Activated naive CD8-positive, alpha-beta T cell treated with anti-CD3 and anti-CD28 coated beads, Interleukin-2, amount 50 U/mL, for 24 hours (primary cell): ENCODE measurements around the gene ZSCAN5C.

Experiments
- ATAC-seq: fragments of 150-1000 bp; cut with Tn5 transposase; one replicate; pipeline ENCODE4 v1.10.0; 2021
- DNase-seq: peaks from one replicate; pipeline ENCODE4 v3.0.0; 2021
- H3K27ac Mint-ChIP-seq: one replicate; pipeline ENCODE4 v1.8.0; 2021; ENCODE audit warnings: mild to moderate bottlenecking, mixed read lengths
- H3K27me3 Mint-ChIP-seq: one replicate; pipeline ENCODE4 v1.8.0; 2021; ENCODE audit warnings: mixed read lengths
- H3K36me3 Mint-ChIP-seq: one replicate; pipeline ENCODE4 v1.8.0; 2021; ENCODE audit warnings: low read depth, mixed read lengths
- H3K4me1 Mint-ChIP-seq: one replicate; pipeline ENCODE4 v1.8.0; 2021; ENCODE audit warnings: mixed read lengths
- H3K4me3 Mint-ChIP-seq: one replicate; pipeline ENCODE4 v1.8.0; 2021; ENCODE audit warnings: mild to moderate bottlenecking, moderate library complexity, mixed read lengths
- H3K9me3 Mint-ChIP-seq: one replicate; pipeline ENCODE4 v1.8.0; 2021; ENCODE audit warnings: mixed read lengths

Gene ZSCAN5C, protein sequence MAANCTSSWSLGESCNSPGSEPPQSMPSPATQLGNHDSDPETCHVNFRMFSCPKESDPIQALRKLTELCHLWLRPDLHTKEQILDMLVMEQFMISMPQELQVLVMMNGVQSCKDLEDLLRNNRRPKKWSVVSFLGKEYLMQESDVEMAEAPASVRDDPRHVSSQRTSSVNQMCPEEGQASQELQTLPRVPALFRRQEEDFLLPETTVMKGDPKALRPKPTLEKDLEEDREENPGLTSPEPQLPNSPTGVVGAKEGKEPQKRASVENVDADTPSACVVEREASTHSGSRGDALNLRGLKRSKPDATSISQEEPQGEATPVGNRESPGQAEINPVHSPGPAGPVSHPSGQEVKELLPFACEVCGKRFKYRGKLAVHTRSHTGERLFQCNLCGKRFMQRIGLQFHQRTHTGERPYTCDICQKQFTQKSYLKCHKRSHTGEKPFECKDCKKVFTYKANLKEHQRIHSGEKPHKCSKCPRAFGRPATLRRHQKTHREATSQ

DNA sequence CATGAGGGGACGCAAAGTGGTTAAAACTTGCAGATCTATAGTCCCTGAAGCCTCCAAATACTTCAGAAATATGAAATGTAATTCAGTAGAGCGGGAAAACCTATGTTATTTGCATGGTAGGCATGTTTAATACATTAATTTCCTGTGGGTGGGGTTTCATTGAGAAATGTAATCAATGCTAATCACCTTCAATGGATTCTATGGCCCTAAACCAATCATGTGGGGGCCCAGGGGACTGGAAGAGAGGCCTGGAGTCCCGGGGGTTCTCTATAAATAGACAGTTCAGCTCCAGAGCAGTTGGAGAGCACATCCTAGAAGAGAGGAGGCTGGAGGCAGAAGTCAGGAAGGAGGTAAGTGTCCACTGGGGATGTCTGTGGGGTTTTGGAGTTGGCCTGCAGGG, at the start of gene ZSCAN5C:
ZSCAN5C (plus strand) TSS at position 301 of the 400 bp plus-strand sequence. CDS start 3,641 bp downstream, outside the sequence.
- Mint-ChIP-seq H3K27me3 (peaks cover 8% of the 10 kb centered on the region), H3K4me1 (no peaks in the 10 kb centered on the region), H3K36me3 (no peaks in the 10 kb centered on the region), H3K27ac (no peak within 1 kb of the TSS), H3K9me3 (no peaks in the 10 kb centered on the region), H3K4me3 (no peak within 1 kb of the TSS)
- ATAC-seq (no peak), DNase-seq (no peak)

GRCh38 chr19:56152644-56153043, 49.4 kb upstream of the ZSCAN5C start:
- Mint-ChIP-seq H3K4me3 (no peak overlapping the region), H3K36me3 (peaks cover 18% of the 10 kb centered on the region), H3K27ac (no peak overlapping the region), H3K4me1 (peaks cover 9% of the 10 kb centered on the region), H3K27me3 (no peaks in the 10 kb centered on the region), H3K9me3 (no peaks in the 10 kb centered on the region)
- ATAC-seq, result no peak
- DNase-seq, result no peak

DNA sequence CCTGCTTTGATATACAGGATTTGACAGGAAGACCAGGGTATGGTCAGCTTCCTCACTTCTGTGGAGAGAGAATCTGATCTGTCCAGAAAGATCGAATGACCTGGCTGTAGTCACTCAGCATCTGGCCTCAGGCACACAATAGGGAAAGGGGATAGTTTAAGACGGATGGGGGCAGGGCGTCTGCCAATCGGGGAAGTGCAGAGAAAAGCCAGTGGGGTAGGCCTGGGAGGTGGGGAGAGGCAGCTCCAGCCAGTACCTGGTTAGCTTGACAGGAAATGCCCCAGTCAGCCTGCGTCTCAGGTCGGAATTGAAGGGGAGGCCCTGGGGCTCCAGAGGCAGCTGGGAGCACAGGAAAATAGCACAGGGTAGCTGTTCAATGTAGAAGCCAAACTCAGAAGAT, 48.6 kb upstream of the ZSCAN5C start:
- DNase-seq (no peak), ATAC-seq (no peak)
- peaks cover 14% of the 10 kb centered on the region for H3K36me3 Mint-ChIP-seq
- no peak overlapping the region for H3K4me3 Mint-ChIP-seq
- no peaks in the 10 kb centered on the region for H3K27me3 Mint-ChIP-seq
- no peaks in the 10 kb centered on the region for H3K9me3 Mint-ChIP-seq
- H3K27ac Mint-ChIP-seq, result peak overlapping the region; percentile 16
- peaks cover 9% of the 10 kb centered on the region for H3K4me1 Mint-ChIP-seq

DNA sequence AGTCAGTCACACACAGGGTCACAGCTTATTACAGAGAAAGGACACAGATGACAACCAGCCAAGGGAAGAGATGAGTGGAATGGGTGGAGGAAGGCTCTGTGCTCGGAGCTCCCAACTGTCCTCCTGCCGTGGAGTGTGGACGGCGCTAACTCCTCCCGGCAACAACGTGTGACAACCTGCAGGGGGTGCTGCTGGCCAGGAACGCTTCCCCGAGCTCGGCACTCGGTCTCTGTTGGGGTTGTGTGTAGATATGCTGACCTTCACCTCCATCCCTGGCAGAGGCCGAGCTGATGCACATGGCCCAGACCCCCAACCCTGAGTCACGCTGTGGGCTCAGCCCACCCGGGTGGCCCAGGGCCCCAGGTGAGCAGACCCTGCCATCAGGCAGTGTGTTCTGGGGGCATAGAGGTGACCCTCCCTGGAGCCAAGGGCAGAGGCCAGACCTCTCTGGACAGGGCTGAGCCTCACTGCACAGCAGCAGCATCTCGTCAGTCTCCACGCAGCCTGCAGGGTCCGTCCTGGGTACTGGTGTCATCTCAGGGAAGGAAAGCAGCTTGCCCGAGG, 46.9 kb upstream of the ZSCAN5C start:
- Mint-ChIP-seq H3K27me3 (no peaks in the 10 kb centered on the region), H3K4me1 (peaks cover 9% of the 10 kb centered on the region), H3K27ac (no peak overlapping the region), H3K36me3 (peaks cover 12% of the 10 kb centered on the region), H3K4me3 (no peak overlapping the region), H3K9me3 (no peaks in the 10 kb centered on the region)
- ATAC-seq (peak; percentile 18), DNase-seq (no peak)

DNA sequence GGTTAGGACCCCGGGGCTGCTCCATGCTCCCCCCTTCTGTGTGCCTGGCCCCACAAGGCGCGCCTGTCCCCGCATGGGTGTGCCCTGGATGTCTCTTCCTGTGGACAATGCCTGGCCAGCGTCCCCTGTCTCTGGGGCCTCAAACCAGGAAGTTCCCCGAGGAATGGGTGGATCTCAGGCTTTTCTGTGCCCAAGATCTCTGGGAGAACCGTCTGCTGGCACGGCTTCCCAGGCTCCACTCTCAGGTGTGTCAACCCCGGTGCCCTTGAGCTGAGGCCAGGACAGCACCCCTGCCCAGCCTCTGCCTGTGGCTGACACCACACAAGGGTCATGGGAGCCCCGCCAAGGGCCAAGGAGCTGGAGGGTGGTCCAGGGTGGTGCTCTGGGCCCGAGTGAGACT, 45.3 kb upstream of the ZSCAN5C start:
- no peak overlapping the region for H3K4me3 Mint-ChIP-seq
- peaks cover 9% of the 10 kb centered on the region for H3K36me3 Mint-ChIP-seq
- peaks cover 9% of the 10 kb centered on the region for H3K4me1 Mint-ChIP-seq
- ATAC-seq (no peak), DNase-seq (no peak)
- H3K27ac Mint-ChIP-seq, result no peak overlapping the region
- no peaks in the 10 kb centered on the region for H3K9me3 Mint-ChIP-seq
- no peaks in the 10 kb centered on the region for H3K27me3 Mint-ChIP-seq

DNA sequence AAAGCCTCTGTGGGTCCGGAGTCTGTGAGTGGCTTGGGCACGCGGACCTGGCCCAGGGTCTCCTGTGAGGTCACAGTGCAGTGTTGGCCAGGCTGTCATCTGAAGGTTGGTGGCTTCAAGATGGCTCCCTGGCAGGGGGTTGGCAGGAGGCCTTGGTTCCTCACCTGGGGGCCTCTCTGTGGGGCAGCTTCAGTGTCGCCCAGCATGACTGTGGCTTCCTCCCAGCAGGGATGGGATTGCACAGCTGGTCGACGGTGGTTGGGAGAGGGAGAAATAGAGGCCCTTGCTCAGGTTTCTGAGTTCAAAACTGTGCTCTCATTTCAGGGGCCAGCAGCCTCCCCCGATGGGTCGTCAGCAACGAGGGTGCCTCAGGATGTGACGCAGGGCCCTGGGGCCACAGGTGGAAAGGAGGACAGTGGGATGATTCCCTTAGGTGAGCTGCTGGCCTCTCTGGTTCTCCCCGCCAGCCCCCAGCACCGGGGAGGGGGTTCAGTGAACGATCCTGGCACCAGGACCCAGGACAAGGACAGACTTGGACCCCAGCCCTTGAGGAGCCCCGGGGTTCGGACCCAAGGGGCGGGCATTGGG, 43.8 kb upstream of the ZSCAN5C start:
- Mint-ChIP-seq H3K36me3 (peaks cover 7% of the 10 kb centered on the region), H3K27ac (no peak overlapping the region), H3K27me3 (no peaks in the 10 kb centered on the region), H3K9me3 (no peaks in the 10 kb centered on the region), H3K4me1 (peaks cover 11% of the 10 kb centered on the region), H3K4me3 (no peak overlapping the region)
- no peak for ATAC-seq
- DNase-seq, result no peak

DNA sequence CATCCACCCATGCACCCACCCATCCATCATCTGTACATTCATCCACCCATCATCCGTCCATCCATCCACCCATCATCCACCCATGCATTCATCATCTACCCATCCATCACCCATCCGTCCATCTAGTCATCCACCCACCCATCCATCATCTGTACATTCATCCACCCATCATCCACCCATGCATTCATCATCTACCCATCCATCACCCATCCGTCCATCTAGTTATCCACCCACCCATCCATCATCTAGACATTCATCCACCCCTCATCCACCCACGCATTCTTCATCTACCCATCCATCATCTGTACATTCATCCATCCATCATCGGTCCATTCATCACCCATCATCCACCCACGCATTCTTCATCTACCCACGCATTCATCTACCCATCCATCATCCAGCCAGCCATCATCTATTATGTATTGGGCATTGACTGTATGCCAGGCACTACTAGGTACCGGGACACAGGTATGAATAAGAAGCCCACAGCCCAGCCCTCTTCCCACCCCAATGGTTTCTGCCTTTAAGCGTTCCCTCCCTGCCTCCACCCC, 43.0 kb upstream of the ZSCAN5C start:
- no peak overlapping the region for H3K4me3 Mint-ChIP-seq
- DNase-seq, result no peak
- no peak overlapping the region for H3K27ac Mint-ChIP-seq
- H3K4me1 Mint-ChIP-seq, result peaks cover 12% of the 10 kb centered on the region
- no peaks in the 10 kb centered on the region for H3K27me3 Mint-ChIP-seq
- no peaks in the 10 kb centered on the region for H3K9me3 Mint-ChIP-seq
- peaks cover 7% of the 10 kb centered on the region for H3K36me3 Mint-ChIP-seq
- no peak for ATAC-seq

- Mint-ChIP-seq H3K36me3 (peaks cover 7% of the 10 kb centered on the region), H3K4me1 (peaks cover 13% of the 10 kb centered on the region), H3K27me3 (no peaks in the 10 kb centered on the region), H3K4me3 (no peak overlapping the region), H3K27ac (no peak overlapping the region), H3K9me3 (no peaks in the 10 kb centered on the region)
- DNase-seq (no peak), ATAC-seq (no peak)
Observed at GRCh38 chr19:56159622-56160271, 42.3 kb upstream of the ZSCAN5C start.

- H3K27ac Mint-ChIP-seq, result no peak overlapping the region
- H3K27me3 Mint-ChIP-seq, result no peaks in the 10 kb centered on the region
- no peak for ATAC-seq
- H3K4me3 Mint-ChIP-seq, result no peak overlapping the region
- peaks cover 12% of the 10 kb centered on the region for H3K4me1 Mint-ChIP-seq
- no peaks in the 10 kb centered on the region for H3K9me3 Mint-ChIP-seq
- H3K36me3 Mint-ChIP-seq, result peaks cover 7% of the 10 kb centered on the region
- no peak for DNase-seq
Observed at GRCh38 chr19:56161534-56161933, 40.5 kb upstream of the ZSCAN5C start.

DNA sequence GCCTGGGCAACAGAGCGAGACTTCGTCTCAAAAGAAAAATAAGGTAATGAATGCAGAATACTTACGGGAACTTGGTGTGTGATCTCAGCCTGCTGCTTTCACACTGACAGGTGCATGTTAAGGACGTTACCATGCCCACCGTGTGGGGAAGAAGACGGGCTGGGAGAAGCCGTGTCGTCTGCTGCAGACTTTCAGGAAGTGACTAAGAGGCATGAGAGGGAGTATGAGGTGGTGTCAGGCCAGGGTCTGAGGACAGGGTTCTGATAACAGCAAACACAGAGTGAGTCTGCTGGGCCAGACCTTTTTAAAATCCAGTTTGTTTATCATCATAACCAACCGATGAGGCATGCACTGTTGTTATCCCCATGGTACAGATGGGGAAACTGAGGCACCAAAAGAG, 39.8 kb upstream of the ZSCAN5C start:
- H3K4me3 Mint-ChIP-seq, result no peak overlapping the region
- no peaks in the 10 kb centered on the region for H3K9me3 Mint-ChIP-seq
- peaks cover 12% of the 10 kb centered on the region for H3K4me1 Mint-ChIP-seq
- DNase-seq, result no peak
- no peak overlapping the region for H3K27ac Mint-ChIP-seq
- peak; percentile 78 for ATAC-seq
- H3K36me3 Mint-ChIP-seq, result peaks cover 7% of the 10 kb centered on the region
- no peaks in the 10 kb centered on the region for H3K27me3 Mint-ChIP-seq

GRCh38 chr19:56163097-56163496, 39.0 kb upstream of the ZSCAN5C start:
- Mint-ChIP-seq H3K9me3 (no peaks in the 10 kb centered on the region), H3K36me3 (peaks cover 7% of the 10 kb centered on the region), H3K4me3 (no peak overlapping the region), H3K27me3 (no peaks in the 10 kb centered on the region), H3K27ac (no peak overlapping the region), H3K4me1 (peaks cover 12% of the 10 kb centered on the region)
- DNase-seq (no peak), ATAC-seq (no peak)

DNA sequence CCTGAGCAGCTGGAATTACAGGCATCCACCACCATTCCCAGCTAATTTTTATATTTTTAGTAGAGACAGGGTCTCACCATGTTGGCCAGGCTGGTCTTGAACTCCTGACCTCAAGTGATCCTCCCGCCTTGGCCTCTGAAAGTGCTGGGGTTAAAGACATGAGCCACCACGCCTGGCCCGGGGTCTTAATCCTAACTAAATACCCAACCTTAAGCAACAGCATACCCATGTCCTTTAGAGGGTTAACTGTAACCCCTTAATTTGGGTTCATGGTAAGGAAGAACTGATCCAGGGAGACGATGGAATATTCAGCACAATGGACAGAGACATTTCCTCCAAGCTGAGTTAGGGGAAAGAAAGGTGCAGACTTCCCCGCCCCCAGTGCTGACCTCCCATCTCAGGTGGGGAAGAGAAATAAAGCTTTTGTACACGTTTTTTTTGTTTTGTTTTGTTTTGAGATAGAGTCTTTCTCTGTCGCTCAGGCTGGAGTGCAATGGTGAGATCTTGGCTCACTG, 35.0 kb upstream of the ZSCAN5C start:
- H3K36me3 Mint-ChIP-seq, result no peaks in the 10 kb centered on the region
- no peaks in the 10 kb centered on the region for H3K9me3 Mint-ChIP-seq
- no peak overlapping the region for H3K4me3 Mint-ChIP-seq
- peaks cover 5% of the 10 kb centered on the region for H3K27me3 Mint-ChIP-seq
- ATAC-seq, result no peak
- no peak overlapping the region for H3K27ac Mint-ChIP-seq
- H3K4me1 Mint-ChIP-seq, result peaks cover 9% of the 10 kb centered on the region
- DNase-seq, result no peak

GRCh38 chr19:56170261-56170660, 31.8 kb upstream of the ZSCAN5C start:
- ATAC-seq (no peak), DNase-seq (no peak)
- Mint-ChIP-seq H3K27me3 (peaks cover 10% of the 10 kb centered on the region), H3K36me3 (no peaks in the 10 kb centered on the region), H3K4me1 (no peaks in the 10 kb centered on the region), H3K4me3 (no peak overlapping the region), H3K9me3 (no peaks in the 10 kb centered on the region), H3K27ac (no peak overlapping the region)

DNA sequence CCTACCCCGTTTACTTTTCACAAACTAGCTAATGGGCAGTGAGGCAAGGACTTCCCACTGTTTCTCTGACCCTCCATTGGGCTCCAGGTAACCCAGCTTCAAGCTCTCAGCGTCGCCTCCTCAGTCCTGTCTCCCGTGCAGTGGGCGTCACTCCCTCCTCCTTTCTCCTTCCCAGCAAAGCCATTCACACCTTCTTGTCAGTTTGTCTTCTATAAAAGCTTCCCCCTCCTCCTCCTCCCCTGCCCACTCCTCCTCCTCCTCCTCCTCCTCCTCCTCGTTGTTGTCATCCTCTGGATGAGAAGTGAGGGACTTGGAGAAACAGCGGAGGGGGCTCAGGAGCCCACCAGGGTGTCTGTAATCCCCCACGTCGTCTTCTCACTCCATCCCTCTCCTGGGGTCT, 28.0 kb upstream of the ZSCAN5C start:
- H3K27me3 Mint-ChIP-seq, result peaks cover 10% of the 10 kb centered on the region
- no peaks in the 10 kb centered on the region for H3K36me3 Mint-ChIP-seq
- DNase-seq (no peak), ATAC-seq (no peak)
- no peaks in the 10 kb centered on the region for H3K4me1 Mint-ChIP-seq
- no peaks in the 10 kb centered on the region for H3K9me3 Mint-ChIP-seq
- no peak overlapping the region for H3K27ac Mint-ChIP-seq
- H3K4me3 Mint-ChIP-seq, result no peak overlapping the region
